GM19328 (cell line): Measurements from ENCODE around the gene SLC9B2.
"Not testable (repeated sequence)": the region's sequence is repeated elsewhere in the genome, so short reads cannot be mapped to it uniquely, and the experiment has no call there.

Experiments used
- ATAC-seq: cut with Tn5 transposase; IDR thresholded peaks from one replicate; pipeline ENCODE4 v1.9.1; 2021; ENCODE audit warnings: mild to moderate bottlenecking, moderate library complexity; ENCODE audit not compliant: unreplicated experiment

The SLC9B2 gene

DNA sequence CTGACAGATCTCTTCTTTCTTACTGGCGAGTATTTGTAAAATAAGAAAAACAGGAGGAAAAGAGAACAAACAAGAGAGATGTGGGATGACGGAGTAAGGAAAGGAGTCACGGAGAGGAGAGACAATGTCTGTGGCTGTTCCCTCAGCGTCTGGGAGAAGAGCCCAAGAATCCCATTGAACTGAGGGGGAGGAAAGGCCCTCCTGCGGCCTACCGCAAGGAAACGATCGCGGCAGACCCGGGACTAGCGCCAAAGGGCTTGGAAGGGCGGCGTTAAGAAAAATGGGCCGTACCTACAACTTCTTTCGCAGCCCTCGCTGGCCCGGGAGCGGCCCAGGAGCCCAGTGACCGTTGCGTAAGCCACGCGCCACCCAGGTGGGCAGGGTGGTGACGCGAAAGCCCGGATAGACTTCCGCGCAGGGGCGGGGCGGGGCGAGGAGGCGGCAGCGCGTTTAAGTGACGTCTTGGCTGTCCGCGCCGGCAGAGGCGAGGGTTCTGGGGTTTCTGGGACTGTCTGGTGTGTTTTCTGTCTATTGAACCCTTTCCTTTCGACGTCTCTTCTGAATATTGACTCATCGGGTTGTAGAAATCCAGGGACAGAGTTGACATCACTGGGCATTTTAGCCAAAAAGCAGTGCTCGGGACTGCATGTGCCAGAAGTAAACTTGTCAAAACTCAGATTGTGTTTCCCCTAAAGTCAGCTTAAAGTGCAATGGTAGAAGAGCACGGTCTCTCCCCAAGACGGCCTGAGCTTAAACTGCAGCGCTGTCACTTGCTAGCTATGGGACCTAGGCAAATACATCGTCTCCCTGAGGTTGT is 57.0 kb downstream of the SLC9B2 start, which contains the start of gene SLC9B1:
TSS of gene SLC9B1 (minus strand) at position 398 of the 817 bp plus-strand sequence. CDS start 27,994 bp downstream, outside the sequence.
- ATAC-seq, result peak; percentile 98

DNA sequence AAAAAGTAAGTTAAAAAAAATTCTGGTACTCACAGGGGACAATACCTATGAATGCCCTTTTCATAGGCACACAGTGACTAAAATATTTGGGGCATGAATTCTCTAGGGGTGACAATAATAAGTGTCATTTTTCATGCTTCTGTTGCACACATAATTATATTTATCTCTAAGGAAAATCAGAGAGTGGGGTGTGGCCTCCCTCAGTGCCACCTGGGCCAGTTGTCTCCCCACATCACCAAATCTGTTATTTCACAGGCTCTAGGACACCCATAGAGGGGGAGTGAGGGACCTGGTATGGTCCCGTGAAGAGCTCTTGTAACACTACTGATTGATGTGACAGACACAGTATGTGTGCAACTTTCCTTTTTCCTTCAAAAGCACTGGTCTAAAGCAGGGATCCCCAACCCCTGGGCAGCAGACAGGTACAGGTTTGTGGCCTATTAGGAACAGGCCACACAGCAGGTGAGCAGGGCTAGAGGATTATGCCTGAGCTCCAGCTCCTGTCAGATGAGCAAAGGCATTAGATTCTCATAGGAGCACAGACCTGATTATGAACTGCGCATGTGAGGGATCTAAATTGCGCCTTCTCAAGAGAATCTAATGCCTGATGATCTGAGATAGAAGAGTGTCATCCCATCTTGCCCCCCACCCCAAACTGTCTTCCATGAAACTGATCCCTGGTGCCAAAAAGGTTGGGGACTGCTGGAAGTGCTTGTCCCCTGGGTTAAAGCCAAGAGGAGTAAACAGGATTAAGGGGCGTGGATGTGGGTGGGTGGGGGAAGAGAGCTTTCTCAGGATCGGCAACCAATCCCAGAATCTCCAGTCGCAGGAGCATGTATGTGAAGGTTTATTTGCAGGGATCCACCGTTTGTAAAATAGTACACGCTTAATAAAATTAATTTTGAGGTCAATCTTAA is 57.9 kb downstream of the SLC9B2 start:
- ATAC-seq, result no peak

DNA sequence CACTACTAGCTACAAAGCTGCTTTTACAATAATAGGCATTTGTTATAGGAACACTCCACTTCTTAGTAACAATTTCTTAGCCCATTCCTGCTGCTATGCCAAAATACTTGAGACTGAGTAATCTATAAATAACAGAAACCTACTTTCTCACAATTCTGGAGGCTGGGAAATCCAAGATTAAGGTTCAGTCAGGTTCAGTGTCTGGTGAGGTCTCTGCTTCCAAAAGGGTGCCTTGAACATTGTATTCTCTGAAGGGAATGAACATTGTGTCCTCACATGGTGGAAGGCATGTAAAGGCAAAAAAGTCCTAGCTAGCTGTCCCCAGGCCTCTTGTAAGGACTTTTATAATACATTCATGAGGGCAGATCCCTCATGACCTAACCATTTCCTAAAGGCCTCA is 64.0 kb downstream of the SLC9B2 start:
- no peak for ATAC-seq

DNA sequence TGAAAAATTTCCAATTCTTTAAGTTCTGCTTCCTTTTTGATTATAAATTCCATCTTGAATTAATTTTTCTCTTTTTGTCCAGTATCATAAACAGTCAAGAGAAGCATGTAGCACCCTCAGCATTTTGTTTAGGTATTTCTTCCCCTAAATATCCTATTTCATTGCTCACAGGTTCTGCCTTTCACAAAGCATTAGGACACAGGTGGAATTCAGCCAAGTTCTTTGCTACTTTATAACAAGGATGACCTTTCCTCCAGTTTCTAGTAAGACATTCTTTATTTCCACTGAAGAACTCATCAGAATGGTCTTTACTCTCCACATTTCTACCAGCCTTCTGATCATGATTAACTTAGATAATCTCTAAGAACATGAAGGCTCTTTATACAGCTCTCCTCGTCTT is 64.5 kb downstream of the SLC9B2 start:
- ATAC-seq, result no peak

- ATAC-seq, result no peak
These were observed 65.1 kb downstream of the SLC9B2 start for GRCh38 chr4:103011378-103012025.

GRCh38 chr4:103010804-103011203 is 65.8 kb downstream of the SLC9B2 start:
- ATAC-seq, result no peak

- no peak for ATAC-seq
These were observed 67.5 kb downstream of the SLC9B2 start for GRCh38 chr4:103008875-103009729.

DNA sequence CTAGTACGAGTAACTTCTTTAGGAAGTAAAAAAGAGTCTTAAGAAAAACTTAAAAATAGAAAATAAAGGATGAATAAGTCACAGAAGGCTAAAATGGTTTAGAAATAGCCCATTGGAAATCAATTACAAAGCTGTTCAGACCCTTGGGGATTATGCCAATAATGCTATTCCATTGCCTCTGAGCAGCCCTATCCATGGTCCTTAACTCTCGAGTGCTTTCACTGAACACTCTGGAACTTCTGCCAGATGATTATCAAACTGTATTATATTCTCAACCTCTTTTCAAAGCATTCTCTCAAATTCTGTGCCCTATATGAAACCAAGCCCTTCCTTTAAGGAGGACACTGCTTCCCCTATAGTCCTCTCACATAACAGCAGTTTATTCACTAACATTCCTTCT is 74.0 kb downstream of the SLC9B2 start:
- ATAC-seq, result no peak

- ATAC-seq, result no peak
These were observed 81.8 kb downstream of the SLC9B2 start for GRCh38 chr4:102994803-102995202.

DNA sequence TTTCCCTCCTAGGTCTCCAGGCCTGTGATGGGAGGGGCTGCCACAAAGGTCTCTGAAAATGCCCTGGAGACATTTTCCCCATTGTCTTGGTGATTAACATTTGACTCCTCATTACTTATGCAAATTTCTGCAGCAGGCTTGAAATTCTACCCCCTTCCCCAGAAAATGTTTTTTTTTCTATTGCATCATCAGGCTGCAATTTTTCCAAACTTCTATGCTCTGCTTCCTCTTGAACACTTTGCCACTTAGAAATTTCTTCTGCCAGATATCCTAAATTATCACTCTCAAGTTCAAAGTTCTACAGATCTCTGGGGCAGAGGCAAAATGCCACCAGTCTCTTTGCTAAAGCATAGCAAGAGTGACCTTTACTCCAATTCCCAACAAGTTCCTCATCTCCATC is 82.6 kb downstream of the SLC9B2 start:
- not testable (repeated sequence) for ATAC-seq

GRCh38 chr4:102988429-102989020 is 88.0 kb downstream of the SLC9B2 start:
- ATAC-seq, result no peak

DNA sequence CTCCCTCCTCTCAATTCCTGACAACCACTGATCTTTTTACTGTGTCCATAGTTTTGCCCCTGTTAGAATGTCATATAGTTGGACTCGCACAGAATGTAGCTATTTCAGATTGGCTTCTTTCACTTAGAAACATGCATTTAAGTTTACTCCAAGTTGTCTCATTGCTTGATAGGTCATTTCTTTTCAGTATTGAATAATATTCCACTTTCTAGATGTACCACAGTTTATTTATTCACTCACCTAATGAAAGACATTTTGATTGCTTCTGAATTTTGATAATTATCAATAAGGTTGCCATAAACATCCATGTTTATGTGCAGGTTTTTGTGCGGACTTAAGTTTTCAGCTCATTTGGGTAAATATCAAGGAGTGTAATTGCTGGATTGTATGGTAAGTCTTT is 95.6 kb downstream of the SLC9B2 start:
- no peak for ATAC-seq
